Measurements from ENCODE around the gene PLXNA4.

PLXNA4 gene

DNA sequence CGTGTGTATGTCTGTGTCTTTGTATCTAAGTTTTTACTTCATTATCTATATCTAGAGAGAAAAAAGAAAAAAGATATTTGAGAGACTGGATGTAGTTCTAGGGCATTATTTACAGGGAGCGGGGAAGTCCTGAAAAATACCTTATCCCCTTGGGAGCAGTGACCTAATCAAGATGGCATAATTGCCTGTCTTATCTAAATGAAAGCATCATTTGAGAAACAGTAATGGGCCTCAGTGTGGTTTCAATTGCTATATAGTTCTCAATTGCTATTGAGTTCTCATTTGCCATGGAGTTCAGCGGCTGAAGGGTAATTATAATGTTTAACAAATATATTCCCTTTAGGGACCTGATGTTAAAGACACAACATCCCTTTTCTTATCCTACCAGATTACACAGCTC is 216.5 kb downstream of the PLXNA4 start:
- no peak for DNase-seq (ENCODE audit: low read depth in 2 of 2)

DNA sequence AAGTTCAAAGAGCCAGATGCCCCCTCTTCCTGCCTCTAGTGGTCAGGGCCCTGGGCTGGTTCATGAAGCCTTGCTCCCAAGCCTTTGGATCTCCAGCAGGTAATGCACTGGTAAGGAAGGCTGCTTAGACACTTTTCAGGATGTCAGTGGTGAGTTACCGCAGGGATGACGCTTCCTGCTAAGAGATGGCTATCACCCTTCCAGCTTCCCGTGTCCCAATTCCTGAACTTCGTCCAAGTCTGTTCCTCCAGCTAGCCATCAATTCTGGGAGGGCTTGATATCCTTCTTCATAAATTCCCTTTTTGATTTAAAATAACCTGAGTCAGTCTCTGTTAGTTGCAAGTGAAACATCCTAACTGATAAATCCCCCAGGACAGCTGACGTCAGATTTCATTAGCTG is 221.2 kb downstream of the PLXNA4 start:
- no peak for DNase-seq (ENCODE audit: low read depth in 2 of 2)

DNA sequence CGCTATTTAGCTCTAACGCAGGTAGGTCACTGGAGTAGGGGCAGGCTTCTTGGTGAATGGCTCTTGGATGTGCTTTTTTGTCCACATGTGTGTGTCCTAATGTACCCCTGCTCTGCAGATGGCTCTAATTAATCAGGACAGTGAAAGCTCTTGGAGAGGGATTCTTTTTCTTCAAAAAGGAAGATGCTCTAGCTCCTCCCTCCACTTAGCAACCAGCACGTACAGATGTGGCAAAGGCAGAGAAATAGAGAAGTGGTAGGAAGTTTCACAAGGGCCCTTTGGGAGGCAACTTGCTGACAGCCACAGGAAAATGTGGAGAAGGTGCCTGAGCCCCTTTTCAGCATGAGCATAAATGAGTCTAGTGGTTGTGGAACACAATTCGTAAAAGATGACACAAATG is 221.7 kb downstream of the PLXNA4 start:
- no peak for DNase-seq (ENCODE audit: low read depth in 2 of 2)

DNA sequence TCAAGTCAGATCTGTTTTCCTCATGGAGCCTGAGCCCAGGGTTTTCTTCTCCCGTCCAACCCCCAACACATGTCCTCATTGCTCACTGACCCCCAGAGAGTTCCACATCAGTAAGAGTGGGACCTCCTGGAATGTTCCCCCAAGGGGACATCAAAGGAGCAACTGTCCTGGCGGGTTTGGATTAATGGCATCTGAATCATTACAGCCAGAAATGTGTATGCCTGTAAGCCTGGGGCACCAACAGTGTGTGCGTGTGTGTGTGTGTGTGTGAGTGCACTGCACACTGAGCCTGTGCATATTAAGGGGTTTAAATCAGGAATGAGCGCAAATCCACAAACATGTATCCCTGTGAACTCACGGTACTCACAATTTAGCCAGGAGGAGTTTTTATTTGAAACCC is 222.3 kb downstream of the PLXNA4 start:
- no peak for DNase-seq (ENCODE audit: low read depth in 2 of 2)

DNA sequence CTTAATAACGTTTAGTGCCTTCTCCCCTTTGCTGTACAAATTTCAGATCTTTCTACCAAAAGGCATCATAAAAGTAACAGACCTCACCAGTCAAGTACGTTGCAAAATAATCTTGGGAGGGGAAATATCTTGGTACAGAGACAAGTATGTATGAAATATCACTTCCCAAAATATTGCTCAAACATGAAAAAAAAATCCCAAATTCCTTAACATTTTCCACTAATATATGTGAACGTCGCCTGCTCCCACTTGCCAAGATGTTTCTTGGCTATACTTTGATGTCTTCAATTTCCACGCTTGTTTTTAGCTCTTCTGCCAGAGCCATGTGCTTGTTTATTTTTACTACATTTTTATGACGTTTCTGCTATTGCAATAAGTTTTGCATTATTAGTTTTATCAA is 223.5 kb downstream of the PLXNA4 start:
- no peak for DNase-seq (ENCODE audit: low read depth in 2 of 2)

DNA sequence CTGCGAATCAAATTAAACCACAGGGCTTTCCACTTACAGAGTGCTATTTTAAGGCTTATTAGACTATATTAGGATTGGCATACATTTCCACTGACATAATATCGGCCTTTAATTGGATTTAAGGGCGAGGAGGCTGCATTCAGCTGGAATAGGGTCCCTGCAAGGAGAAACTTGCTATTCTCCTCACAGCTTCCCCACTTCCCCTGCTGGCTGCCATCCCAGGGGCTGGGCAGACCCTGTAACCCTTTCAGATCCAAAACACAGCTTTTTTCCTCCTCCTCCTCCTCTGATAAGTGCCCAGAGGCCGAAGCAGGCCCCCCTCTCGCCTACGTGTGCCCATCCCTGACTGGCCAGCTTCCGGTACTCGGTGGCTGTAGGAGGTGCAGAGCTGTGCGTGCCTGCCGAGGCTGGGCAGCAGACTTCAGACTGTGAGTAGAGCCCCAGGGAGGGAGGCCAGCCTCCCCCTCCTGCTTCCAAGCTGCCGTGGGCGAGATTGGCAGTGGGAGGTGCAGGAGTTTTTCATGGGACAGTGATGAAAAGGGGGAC is 224.2 kb downstream of the PLXNA4 start:
- DNase-seq (ENCODE audit: low read depth in 2 of 2): no peak

DNA sequence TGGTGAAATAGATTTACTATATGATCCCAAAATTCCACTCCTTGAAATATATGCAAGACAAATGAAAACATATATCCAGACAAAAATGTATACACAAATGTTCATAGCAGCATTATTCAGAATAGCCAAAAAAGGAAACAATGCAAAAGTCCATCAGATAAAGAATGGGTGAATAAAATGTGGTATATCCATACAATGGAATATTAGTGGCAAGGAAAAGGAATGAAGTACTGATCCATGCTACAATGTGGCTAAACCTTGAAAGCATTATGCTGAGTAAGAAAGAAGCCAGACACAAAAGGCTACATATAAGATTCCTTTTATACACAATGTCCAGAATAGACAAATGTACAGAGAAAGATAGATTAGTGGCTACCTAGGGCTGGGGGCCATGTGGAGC is 225.5 kb downstream of the PLXNA4 start:
- no peak for DNase-seq (ENCODE audit: low read depth in 2 of 2)

DNA sequence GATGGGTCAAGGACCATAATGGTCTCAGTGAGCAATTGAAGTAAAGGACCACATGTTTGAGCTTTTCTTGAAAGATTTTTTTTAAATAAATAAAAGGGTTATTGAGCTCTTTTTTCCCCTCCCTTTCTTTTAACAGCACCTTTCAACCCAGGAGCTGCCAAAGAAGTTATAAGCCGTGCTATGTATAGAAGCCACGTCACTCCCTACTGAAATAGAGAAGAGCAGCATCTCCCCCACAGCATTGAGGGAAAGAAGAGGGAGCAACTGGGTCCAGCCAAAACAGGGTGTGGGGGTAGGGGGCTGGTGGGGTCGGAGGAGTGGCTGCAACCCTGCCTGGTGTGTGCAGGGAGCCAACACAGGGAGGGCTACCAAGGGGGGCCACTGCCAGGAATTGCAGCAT is 227.2 kb downstream of the PLXNA4 start:
- no peak for DNase-seq (ENCODE audit: low read depth in 2 of 2)

DNA sequence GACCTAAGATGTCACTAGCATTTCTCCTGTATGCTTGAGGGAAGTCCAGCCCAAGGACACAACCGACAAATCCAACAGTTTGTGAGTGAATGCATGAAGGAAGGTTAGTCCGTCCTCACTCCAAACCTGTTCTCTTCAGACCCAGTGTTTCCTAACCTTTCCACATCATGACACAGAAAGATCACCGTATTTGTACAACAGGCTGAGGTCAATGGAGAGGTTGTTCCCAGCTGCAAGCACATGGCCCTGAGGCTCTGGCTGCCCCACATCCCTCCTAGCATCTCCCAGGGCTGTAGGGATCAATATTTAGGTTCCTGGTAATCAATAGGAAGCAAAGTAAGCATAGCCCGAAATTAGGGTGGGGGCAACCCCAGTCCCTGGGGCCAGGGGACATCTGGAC is 227.9 kb downstream of the PLXNA4 start:
- DNase-seq (ENCODE audit: low read depth in 2 of 2): no peak

DNA sequence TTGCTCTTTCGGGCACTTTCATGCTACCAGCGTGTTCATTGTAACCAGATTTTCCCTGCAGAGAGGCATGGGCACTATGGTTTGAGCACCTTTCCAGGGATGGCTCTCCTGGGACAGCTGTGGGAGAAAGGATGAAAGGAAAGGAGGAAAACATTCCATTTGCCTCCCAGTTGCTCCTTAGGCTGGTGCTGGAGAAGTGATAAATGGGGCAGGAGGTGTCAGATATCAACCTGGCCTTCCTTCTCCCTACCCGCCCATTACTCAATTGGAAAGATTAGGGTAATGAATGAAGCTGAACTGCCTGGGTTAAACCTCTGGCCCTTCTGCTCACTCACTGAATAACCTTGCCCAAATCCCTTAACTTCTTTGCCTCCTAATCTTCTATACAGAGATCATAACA is 228.4 kb downstream of the PLXNA4 start:
- DNase-seq (ENCODE audit: low read depth in 2 of 2): no peak

DNA sequence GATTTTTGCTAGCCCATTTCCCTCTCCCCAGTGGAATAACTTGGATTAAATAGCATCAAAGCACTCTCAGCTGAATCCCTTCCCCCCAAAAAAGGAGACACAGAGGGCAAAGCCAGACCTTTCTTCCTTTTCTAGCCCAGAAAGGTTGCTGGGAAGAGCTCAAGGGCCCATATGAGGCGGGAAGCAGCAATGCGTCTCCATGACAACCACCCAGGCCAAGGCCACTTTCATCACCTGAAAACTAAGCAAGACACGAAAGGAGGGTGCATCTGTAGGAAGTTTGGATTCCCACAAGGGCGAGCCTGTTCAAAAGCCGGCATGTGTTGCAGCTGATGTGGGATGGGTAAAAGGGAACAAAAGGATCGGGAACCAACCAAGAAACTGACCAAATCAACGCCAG is 229.1 kb downstream of the PLXNA4 start:
- DNase-seq (ENCODE audit: low read depth in 2 of 2): no peak

DNA sequence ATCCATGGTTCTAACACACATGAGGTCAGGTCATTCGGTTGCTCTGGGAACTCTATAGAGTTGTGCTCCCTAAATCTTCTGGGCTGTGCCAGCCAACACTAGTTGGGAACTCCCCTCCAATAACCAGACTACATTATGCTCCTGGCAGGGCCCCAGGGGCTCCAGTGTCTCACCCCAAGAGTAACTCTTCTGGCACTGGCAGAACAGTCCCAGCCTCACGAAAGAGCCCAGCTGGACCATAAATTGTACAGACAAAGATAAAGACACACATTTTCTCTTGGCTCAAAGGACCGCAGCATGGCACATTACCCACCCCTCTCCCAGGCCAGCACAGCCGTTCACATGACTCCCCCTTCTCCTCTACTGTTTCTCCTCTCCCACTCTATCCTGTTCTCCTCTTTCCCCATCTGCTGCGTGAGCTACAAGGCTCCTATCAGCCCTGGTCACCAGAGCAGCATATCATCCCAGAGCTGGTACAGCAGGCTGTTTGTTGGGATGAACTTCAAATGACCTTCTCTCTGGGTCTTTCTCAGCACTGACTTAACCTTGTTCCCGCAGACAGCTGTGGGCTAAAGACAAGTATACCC is 230.6 kb downstream of the PLXNA4 start:
- no peak for DNase-seq (ENCODE audit: low read depth in 2 of 2)

DNA sequence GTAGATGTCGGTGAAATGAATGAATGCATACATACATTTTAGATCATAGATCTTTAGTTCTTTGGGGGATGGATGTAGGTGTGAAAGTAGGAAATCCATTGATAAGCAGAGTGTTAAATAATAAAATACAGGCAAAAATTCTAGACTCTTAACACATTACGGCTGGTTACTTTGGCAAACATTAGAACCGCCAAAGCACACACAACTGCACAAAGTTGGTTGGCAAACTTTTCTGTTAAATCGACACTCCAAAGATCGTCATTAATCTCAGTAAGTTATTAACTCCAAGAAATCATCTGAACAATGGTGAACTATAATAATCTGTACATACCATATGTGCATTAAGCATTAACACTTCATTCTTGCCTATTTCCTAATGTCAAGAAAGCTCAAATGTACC is 231.2 kb downstream of the PLXNA4 start:
- DNase-seq (ENCODE audit: low read depth in 2 of 2): no peak

DNA sequence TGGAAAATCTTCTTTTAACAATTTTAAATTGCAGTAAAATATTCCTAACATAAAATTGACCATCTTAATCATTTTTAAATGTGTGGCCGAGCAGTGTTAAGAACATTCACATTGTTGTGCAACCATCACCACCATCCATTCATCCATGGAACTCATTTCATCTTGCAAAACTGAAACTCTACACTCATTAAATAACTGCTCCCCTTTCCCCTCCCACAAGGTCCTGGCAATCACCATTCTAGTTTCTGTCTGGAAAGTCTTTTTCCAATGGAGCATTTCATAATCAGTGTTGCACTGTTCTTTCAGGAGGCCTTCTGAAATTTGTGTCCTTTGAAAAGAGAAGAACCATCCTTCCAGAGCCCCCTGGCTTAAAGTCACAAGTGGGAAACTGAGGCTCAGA is 233.1 kb downstream of the PLXNA4 start:
- DNase-seq (ENCODE audit: low read depth in 2 of 2): no peak

DNA sequence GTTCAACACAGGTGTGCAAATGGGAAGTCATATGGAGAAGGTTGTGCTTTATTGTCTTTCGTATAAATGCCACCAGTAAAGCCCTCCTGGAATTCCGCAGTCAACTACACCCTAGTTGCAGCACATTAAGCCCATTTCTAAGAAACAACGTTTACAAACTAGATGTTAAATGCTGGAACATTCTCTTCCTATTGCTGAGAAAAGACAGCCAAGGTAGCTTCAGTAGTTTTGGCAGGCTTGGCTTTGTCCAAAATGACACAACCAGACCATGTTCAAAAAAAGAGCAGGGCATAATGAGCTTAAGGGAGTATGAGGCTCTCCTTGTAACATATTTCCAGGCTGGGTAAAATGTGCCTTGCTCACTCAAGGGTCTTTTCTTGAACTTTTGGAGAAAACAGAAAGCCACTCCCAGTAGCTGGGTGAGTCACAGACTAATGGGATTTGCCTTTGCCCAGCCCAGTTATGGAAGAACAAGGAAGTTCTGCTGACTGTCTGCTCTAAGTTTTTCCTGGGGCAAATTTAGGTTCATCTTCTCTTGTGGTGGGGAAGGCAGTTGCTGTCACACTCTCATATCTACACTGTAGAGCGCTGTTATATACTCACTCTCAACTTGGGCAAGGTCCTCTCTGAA is 238.7 kb downstream of the PLXNA4 start:
- no peak for DNase-seq (ENCODE audit: low read depth in 2 of 2)

DNA sequence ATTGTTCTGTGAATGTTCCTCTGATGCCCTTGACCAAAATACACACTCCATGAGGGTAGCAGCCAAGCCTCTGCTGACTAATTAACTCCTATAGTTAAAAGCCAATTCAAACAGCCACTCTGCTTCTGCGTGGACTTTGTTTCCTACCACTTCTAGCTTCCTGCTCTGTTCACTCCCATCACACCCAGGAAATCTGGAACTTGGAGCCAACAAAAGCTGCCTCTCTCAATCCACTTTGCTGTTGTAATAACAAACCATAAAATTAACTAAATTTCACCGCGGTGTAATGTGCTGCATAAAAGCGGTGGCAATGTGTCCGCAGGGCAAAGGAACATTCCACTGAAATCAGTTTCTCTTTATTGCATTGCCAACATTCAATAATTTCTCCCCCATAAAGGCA is 239.5 kb downstream of the PLXNA4 start:
- no peak for DNase-seq (ENCODE audit: low read depth in 2 of 2)

DNA sequence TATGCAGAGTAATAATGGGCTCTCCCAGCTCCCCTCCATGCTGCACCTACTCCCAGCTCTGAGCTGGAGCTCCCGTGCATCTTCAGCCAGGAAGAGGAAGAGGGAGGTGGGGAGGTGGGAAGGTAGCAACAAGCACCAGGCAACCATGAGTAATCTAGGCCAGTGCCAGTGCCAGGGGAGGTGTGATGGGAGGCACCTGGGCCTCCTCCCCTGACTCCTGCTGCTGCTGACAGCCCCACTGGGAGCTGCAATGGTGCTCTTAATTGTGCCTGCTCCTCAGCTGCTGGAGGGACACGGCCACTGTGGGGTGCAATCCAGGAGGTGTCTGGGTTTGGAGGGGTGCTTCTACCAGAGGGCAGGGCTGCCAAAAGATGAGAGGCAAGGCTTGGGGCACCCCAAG is 243.0 kb downstream of the PLXNA4 start:
- DNase-seq (ENCODE audit: low read depth in 2 of 2): no peak

DNA sequence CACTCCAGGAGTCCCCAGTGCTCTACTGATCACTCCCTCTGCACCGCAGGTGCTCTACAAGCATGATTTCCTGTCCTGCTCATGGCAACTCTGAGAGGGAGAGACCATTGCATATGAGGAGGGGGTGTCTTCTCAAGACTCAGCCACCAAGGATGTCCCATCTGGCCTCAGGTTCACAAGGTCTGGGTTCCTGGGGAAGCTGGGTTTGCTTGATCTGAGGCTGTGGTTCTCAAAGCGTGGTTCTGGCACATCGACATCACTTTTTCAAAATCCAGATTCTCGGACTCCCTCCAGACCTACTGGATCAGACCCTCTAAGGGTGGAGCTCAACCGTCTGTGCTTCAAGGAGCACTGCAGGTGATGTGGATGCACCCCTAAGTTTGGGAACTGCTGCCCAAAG is 247.5 kb downstream of the PLXNA4 start:
- DNase-seq (ENCODE audit: low read depth in 2 of 2): no peak

DNA sequence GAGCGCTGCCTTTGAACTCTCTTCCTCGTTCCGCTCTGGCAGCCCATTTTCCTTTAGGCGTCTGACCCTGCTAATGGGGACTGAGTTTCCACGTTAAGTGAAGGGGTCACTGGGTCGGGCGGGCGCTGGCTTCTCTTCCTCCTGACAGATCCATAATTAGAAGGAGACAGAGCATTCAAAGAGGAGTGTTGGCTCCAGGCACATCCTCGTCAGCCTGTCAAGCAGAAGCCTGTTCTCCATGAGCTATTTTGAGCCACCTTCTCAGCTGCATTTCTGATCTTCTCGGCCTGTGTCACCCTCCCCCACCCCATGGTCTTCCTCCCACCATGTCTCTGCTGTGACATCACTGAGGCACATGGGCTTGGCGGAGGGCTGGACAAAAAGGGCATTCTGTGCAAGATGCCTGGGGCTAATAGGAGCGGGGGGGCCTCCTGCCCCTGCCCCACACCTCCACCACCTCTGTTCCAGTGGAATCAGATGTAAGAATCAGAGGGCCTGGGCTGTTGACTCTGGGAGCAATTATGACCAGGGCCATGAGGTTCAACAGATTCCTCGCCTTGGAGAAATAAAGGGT is 248.1 kb downstream of the PLXNA4 start:
- no peak for DNase-seq (ENCODE audit: low read depth in 2 of 2)

DNA sequence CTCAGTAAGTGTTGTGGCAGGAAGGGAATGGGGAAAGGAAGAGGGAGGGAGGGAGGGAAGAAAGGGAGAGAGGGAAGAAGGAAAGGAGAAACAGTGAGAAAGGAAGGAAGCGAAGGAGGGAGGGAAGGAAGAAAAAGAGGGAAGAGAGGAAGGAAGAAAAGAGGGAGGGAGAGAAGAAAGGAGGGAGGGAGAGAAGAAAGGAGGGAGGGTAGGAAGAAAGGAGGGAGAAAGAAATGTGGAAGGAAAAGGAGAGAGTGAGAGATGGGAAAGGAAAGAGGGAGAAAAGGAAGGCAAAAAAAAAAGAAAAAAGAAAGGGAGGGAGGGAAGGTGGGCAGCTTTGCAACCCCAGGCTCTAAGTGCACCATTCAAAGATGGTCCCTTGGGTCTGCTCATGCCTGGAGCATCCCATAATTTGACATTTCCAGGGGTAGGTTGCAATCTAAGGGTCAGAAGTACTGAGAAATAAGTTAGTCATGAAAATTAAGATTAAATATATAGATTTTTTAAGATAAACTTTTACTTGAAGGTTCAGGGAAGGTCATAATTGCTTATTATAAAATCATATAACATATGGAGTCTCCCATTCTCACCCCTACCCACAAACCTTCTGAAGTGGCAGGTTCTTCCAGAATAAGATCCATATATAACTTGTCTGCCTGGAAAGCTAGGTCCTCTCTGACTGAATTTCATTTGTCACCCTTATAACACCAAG is 249.2 kb downstream of the PLXNA4 start:
- DNase-seq (ENCODE audit: low read depth in 2 of 2): no peak

DNA sequence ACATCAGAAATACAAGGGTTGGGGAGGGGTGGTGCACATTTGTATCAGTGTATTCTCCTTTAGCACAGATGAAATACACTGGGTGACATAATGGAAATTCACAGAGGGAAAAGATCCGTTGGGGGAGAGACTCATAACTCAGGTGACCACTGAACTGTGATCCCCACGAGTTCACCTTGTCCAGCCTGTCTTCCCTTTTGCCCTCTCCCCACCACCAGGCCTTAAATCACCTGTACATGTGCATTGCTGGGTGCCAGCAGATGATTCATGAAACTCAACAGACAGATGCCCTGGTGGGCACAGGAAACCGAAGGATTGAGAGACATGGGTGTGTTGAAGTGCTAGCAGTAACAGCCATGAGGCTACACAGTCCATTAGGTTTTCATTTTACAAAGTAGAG is 253.3 kb downstream of the PLXNA4 start:
- DNase-seq (ENCODE audit: low read depth in 2 of 2): no peak

DNA sequence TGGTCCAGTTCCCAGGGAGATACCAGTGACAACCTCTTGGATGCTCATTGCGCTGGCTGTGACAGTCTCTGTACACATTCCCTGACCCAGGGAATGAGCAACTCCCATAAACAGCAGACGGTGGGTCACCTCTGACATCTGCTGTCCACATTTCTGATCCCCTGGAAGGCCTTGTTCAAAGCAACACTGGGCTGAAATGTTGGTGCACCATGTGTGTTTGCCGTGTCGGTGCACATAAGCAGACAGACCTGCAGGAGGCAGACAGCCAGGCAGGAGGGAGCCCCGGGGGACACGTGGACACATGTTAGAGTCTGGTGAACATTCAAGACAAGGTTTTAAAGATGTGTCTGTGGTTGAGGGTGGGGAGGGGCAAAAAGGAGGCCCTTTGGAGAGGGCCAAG is 254.9 kb downstream of the PLXNA4 start:
- no peak for DNase-seq (ENCODE audit: low read depth in 2 of 2)

DNA sequence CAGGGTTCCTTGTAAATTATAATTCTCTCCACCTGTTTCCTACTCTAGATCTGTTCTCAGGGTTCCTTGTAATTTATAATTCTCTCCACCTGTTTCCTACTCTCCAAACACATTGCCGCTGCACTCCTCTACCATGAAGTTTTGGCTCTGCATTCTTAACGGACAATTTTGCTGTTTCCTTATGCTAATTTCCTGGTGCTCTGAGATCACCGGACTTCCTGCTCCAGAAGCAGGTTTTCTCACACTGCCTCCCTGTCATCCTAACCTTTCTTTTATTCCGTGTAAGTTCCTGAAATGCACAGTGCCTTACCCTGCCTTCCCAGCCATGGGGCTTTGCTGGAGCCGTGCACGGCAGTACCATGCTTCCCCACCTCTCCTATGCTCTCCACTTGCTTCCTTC is 256.8 kb downstream of the PLXNA4 start:
- no peak for DNase-seq (ENCODE audit: low read depth in 2 of 2)
